Measurements from ENCODE around the gene SFMBT1.

GRCh38 chr3:53077476-53078220 is 31.8 kb upstream of the SFMBT1 start:
- TF ChIP-seq SRF (IDR thresholded peaks at IDR 0.05; ENCODE audit: low read depth, low read length) (no peak), MAFK (IDR thresholded peaks at IDR 0.05; ENCODE audit: low read depth, low read length) (no peak), SP1 (IDR thresholded peaks at IDR 0.05; ENCODE audit: low read depth, low read length) (no peak), EZH2 (IDR thresholded peaks at IDR 0.05; ENCODE audit: low read depth, low read length, severe bottlenecking) (no peak), CBX8 (IDR thresholded peaks at IDR 0.05; ENCODE audit: borderline replicate concordance, low read depth, low read length) (no peak), POLR2A (IDR thresholded peaks at IDR 0.05; ENCODE audit: control extremely low read depth in 1 of 2, low read depth in 2 of 2, low read length in 2 of 2) (no peak), CTBP2 (IDR thresholded peaks at IDR 0.05; ENCODE audit: borderline replicate concordance, insufficient read depth, insufficient read length, low read length) (no peak)
- TF ChIP-seq, protein P1, sequence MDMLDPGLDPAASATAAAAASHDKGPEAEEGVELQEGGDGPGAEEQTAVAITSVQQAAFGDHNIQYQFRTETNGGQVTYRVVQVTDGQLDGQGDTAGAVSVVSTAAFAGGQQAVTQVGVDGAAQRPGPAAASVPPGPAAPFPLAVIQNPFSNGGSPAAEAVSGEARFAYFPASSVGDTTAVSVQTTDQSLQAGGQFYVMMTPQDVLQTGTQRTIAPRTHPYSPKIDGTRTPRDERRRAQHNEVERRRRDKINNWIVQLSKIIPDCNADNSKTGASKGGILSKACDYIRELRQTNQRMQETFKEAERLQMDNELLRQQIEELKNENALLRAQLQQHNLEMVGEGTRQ (IDR thresholded peaks at IDR 0.05; ENCODE audit: low read length), result no peak
- TF ChIP-seq, protein P2, sequence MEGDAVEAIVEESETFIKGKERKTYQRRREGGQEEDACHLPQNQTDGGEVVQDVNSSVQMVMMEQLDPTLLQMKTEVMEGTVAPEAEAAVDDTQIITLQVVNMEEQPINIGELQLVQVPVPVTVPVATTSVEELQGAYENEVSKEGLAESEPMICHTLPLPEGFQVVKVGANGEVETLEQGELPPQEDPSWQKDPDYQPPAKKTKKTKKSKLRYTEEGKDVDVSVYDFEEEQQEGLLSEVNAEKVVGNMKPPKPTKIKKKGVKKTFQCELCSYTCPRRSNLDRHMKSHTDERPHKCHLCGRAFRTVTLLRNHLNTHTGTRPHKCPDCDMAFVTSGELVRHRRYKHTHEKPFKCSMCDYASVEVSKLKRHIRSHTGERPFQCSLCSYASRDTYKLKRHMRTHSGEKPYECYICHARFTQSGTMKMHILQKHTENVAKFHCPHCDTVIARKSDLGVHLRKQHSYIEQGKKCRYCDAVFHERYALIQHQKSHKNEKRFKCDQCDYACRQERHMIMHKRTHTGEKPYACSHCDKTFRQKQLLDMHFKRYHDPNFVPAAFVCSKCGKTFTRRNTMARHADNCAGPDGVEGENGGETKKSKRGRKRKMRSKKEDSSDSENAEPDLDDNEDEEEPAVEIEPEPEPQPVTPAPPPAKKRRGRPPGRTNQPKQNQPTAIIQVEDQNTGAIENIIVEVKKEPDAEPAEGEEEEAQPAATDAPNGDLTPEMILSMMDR (IDR thresholded peaks at IDR 0.05; ENCODE audit: control extremely low read depth in 1 of 3, insufficient read depth in 1 of 3, low read depth in 1 of 3, low read length in 3 of 3), result no peak
